ENCODE measurements around the gene RPS19.

The RPS19 gene

DNA sequence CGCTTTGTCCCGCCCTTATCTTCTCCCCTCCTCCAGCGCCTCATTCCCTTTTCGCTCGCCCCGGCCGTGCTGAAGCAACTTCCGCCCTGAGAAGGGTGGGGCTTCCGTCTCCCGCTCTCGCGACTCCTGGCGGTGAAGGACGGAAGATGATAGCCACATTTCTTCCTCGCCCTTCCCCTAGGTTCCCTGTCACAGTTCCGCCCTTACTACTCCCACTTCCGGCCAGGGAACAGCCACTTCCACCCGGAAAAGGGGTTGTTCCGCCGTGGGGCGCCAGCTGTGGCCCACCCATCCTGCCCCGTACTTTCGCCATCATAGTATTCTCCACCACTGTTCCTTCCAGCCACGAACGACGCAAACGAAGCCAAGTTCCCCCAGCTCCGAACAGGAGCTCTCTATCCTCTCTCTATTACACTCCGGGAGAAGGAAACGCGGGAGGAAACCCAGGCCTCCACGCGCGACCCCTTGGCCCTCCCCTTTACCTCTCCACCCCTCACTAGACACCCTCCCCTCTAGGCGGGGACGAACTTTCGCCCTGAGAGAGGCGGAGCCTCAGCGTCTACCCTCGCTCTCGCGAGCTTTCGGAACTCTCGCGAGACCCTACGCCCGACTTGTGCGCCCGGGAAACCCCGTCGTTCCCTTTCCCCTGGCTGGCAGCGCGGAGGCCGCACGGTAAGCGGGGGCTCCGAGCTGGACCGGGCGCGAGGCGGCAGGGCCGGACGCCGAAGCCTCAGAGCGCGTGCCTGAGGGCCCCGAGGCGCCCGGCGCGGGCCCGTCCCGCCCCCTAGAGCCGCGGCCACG, at the start of gene RPS19:
Gene RPS19, plus strand, starts transcription at position 638 of the 801 bp plus-strand sequence. CDS start 520 bp downstream, outside the sequence.
- peak; percentile 96 for DNase-seq (ENCODE audit: low read depth in 2 of 2)

GRCh38 chr19:41810301-41810700, 49.8 kb upstream of the RPS19 start:
- DNase-seq (ENCODE audit: low read depth in 2 of 2): no peak

GRCh38 chr19:41811036-41811435, 49.0 kb upstream of the RPS19 start:
- DNase-seq (ENCODE audit: low read depth in 2 of 2): no peak

DNA sequence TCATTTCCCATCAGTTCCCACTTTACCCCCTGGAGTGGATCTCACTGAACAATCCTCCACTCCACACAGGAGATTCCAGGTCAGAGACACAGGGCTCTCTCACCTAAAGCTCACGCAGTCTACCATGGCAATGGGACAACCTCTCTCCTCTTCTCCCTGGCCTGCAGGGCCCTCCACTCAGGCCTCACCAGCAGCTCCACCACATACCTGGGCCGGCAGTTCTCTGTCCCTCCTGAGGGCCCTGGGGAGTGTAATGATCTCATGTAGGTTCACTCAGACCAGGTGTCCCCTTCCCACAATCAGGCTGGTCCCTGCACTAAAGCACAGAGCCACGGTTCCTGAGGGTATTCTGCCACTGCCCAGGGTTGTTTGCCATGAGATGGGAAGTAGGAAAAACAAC, 48.1 kb upstream of the RPS19 start:
- DNase-seq (ENCODE audit: low read depth in 2 of 2): no peak

DNA sequence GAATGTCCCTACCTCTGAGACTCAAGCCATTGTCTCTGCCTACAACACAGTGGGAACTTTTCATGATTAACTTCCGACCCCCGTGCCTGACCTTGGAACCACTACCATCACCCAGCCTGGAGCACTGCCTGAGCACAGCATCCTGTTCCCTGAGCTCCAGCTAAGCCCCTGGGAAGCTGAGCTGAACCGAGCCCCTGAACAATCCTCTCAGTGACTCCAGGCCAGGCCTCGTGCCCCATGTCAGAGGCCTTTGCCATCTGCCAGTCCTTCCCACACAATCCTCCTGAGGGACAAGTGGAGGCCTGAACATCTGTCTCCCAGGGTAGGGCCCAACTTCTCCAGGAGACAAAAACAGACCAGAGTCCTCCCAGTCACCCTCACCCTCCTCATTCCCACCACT, 46.1 kb upstream of the RPS19 start:
- DNase-seq (ENCODE audit: low read depth in 2 of 2): no peak

DNA sequence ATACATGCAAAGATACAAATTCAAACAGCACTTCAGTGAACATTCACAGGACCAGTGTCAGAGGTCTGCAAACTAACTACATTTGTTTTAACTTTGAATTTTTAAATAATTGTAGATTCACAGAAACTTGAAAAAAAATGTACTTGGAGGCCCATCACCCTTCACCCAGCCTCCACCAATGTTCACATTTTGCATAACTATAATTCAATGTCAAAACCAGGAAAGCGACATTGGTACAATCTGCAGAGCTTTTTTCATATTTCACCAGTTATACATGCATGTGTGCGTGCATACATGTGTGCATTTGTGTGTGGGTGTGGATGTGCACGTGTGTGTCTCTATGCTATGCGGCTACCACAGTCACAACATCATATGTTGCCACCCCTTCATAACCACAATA, 44.8 kb upstream of the RPS19 start:
- DNase-seq (ENCODE audit: low read depth in 2 of 2): no peak

DNA sequence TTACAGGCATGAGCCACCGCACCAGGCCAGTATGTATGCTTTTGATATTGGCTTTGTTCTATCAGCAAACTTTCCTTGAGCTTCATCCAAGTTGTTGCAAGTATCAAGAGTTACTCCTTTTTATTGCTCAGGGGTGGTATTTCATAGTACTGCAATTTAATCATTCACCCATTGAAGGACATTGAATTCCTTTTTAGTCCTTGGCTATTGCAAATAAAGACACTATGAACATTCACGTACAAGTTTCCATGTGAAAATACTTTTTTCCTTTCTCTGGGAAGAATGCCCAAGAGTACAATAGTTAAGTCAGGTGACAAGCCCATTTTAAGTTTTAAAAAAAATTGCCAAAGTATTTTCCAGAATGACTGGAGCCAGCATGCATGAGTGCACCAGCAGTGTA, 43.3 kb upstream of the RPS19 start:
- DNase-seq (ENCODE audit: low read depth in 2 of 2): no peak

- peak in 1 of 2 donors; percentile 10 for DNase-seq (ENCODE audit: low read depth in 2 of 2)
Measured at GRCh38 chr19:41821003-41821735, 38.9 kb upstream of the RPS19 start.

GRCh38 chr19:41837981-41838708, 21.9 kb upstream of the RPS19 start:
- DNase-seq (ENCODE audit: low read depth in 2 of 2): no peak

DNA sequence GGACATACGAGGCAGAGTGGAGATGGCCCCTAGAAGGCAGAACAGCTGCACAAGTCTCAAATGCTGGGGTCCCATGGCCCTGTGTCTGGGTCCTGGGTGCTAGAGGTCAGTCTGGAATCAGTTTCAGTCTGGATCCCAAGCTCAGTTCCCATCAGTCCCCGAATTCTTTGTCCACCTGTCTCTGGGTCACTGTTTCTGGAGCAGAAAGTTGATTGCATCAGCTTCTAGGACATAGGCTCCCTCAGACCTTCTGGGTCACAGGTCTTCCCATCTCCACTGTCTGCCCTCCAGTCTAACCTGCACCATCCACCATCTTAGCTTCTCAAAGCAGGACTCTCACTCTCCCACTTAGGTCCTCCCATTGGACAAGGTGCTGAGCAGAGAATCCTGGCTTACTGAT, 20.8 kb upstream of the RPS19 start:
- no peak for DNase-seq (ENCODE audit: low read depth in 2 of 2)

- DNase-seq (ENCODE audit: low read depth in 2 of 2): no peak
Measured at GRCh38 chr19:41843371-41843770, 16.7 kb upstream of the RPS19 start.

GRCh38 chr19:41844601-41845000, 15.5 kb upstream of the RPS19 start, which contains the start of gene LYPD4:
Gene LYPD4 (minus strand): TSS chr19:41844683. CDS start chr19:41839285, 5,398 bp downstream.
- no peak for DNase-seq (ENCODE audit: low read depth in 2 of 2)

- DNase-seq (ENCODE audit: low read depth in 2 of 2): no peak
Measured at GRCh38 chr19:41845001-41845050, 15.2 kb upstream of the RPS19 start, which contains the start of gene DMRTC2. Gene DMRTC2 (plus strand): TSS chr19:41845042. CDS start chr19:41847429, 2,387 bp downstream.

DNA sequence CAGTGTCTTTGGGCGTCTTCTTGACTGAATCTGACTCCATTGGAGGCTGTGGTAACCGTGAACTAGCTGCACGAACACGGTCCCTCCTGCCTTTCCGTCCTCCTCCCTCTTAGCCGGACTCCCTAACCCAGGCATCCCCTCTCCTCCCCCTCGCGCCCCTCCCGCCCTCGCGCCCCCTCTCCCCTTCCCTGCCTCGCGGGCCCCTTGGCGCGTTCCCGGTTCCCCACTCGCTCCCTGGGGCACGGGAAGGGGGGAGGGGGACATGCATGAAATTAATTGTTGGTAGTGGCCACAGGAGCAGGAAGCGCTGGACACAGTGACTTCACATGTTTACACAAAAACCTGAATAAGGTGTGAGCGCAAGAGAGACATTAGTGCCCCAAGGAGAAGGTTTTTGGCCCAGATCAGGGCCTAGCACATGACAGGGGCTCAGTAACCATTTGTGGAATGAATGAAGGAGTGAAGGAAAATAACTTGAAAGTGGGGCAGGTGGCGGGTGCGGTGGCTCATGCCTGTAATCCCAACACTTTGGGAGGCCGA, 14.9 kb upstream of the RPS19 start:
- DNase-seq (ENCODE audit: low read depth in 2 of 2): no peak

GRCh38 chr19:41847351-41848105, 12.5 kb upstream of the RPS19 start:
- DNase-seq (ENCODE audit: low read depth in 2 of 2): no peak

GRCh38 chr19:41848666-41849065, 11.4 kb upstream of the RPS19 start:
- DNase-seq (ENCODE audit: low read depth in 2 of 2): no peak

DNA sequence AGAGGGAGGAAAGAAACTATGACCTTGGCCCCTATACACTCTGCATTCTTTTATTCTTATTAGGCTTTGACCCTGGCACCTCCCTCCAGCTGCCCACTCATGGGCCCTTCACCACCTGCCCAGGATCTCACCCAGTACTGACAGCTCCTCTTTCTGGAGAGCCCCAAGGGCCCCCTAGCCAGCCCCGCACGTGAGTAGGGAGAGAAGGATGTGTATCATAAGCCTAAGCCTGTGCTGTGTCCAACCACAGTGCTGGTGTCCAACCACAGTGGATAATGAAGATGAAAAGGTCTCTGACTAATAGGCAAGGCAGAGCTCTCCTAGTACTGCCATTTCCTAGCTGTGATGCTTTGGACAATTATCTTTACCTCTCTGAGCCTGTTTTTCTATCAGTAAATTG, 11.0 kb upstream of the RPS19 start:
- DNase-seq (ENCODE audit: low read depth in 2 of 2): no peak

GRCh38 chr19:41850381-41850780, 9.7 kb upstream of the RPS19 start:
- no peak for DNase-seq (ENCODE audit: low read depth in 2 of 2)

GRCh38 chr19:41851456-41851855, 8.6 kb upstream of the RPS19 start:
- DNase-seq (ENCODE audit: low read depth in 2 of 2): no peak

GRCh38 chr19:41853344-41853743, 6.7 kb upstream of the RPS19 start:
- no peak for DNase-seq (ENCODE audit: low read depth in 2 of 2)

DNA sequence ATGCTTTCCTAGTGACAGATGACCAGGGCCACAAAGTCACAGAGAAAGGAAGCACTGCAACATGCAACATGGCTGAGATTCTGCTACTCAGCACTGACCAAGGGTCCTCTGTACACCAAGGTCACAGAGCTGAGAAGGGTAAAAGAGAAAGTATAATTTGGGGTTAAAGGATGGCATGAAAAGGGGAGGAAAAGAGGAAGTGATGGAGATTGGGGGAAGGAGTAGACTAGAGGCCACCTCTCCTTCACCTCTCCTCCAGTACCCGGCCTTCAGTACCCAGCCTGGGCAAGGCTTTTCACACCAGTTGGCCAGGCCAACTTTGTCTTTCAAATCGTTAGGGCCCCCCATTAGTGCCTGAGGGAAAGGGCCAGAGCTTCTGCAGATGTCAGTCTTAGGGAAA, 6.3 kb upstream of the RPS19 start:
- no peak for DNase-seq (ENCODE audit: low read depth in 2 of 2)

GRCh38 chr19:41859213-41859617, 840 bp upstream of the RPS19 start:
- no peak for DNase-seq (ENCODE audit: low read depth in 2 of 2)
